Gastroesophageal sphincter (tissue), 3 donors: ENCODE measurements around the gene SUCNR1.

Experiments
- POLR2A ChIP-seq, 2 donors: fragments of 450-650 bp; IDR thresholded peaks; one replicate each; pipeline ENCODE4 v1.6.1; 2017; ENCODE audit warnings: antibody characterized with exemption in 2 of 2, mild to moderate bottlenecking in 2 of 2, moderate library complexity in 1 of 2
- POLR2AphosphoS5 ChIP-seq: sonication (generic); formaldehyde crosslinking; IDR thresholded peaks from one replicate; pipeline ENCODE4 v1.6.1; 2017; ENCODE audit warnings: antibody characterized with exemption
- TF ChIP-seq, protein P1 (sequence below), 4 experiments: fragments of 200-600 bp in 2 of 4; fragments of 450-650 bp in 2 of 4; sonication (generic) in 1 of 4; IDR thresholded peaks; one replicate each; pipeline ENCODE4 v1.5.1; 2017 to 2019; ENCODE audit warnings: antibody characterized with exemption in 4 of 4, mild to moderate bottlenecking in 2 of 4, moderate library complexity in 2 of 4

DNA sequence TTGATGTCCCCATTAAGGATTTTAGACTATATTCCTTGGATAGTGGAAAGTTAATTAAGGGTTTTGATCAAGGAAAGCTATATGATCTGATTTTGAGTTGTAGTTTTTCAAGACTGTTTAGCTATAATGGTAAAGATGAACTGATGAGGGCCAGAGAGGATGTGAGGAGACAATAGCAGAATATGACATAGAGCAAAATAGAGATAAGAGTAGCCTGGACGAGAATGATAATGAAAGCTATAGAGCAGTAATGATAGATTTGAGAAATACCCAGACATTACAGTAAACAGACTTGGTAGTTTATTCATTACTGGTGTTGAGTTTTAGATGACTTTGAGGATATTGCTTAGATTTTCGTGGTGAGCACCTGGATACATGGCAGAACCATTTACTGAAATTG lies 3.8 kb downstream of the SUCNR1 start:
- no peak for TF ChIP-seq POLR2AphosphoS5
- TF ChIP-seq, protein P1, sequence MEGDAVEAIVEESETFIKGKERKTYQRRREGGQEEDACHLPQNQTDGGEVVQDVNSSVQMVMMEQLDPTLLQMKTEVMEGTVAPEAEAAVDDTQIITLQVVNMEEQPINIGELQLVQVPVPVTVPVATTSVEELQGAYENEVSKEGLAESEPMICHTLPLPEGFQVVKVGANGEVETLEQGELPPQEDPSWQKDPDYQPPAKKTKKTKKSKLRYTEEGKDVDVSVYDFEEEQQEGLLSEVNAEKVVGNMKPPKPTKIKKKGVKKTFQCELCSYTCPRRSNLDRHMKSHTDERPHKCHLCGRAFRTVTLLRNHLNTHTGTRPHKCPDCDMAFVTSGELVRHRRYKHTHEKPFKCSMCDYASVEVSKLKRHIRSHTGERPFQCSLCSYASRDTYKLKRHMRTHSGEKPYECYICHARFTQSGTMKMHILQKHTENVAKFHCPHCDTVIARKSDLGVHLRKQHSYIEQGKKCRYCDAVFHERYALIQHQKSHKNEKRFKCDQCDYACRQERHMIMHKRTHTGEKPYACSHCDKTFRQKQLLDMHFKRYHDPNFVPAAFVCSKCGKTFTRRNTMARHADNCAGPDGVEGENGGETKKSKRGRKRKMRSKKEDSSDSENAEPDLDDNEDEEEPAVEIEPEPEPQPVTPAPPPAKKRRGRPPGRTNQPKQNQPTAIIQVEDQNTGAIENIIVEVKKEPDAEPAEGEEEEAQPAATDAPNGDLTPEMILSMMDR (IDR thresholded peaks at IDR 0.05): no peak
- TF ChIP-seq POLR2A (IDR thresholded peaks at IDR 0.05): no peak
